PC-3 (cell line): ENCODE measurements around the gene FOXL1. TPM values are rescaled to one million over a fixed set of nuclear protein-coding genes. Genes with fewer than 3 reads are reported as not detected.

Experiments used
- ATAC-seq: fragments of 200-7000 bp; cut with Tn5 transposase; 2 replicates; pipeline ENCODE4 v1.9.1; 2020; ENCODE audit warnings: mild to moderate bottlenecking, moderate library complexity
- BruUV-seq: library from RNA; stranded (reverse); fragments of 400-500 nt; replicated peaks from 2 replicates; lab custom pipeline; 2021; lab: Mats Ljungman, UMichigan
- CTCF ChIA-PET: fragments of 300-600 bp; sonication (Branson Sonifier 250); formaldehyde crosslinking; loops from one replicate; lab custom pipeline; 2022; ENCODE audit warnings: antibody characterized with exemption; lab: Charles Lee
- POLR2A ChIA-PET: fragments of 300-600 bp; sonication (Branson Sonifier 250); formaldehyde crosslinking; loops from one replicate; lab custom pipeline; 2022; ENCODE audit warnings: antibody characterized with exemption; ENCODE audit not compliant: unreplicated experiment; lab: Charles Lee
- DNase-seq: peaks from one replicate; pipeline ENCODE4 v3.0.0-alpha.2; 2015
- H2AFZ ChIP-seq: fragments of 300-600 bp; sonication (generic); 2 replicates; pipeline ENCODE4 v1.6.0; 2016; ENCODE audit warnings: antibody characterized with exemption, low read length
- H3F3A ChIP-seq: fragments of 300-600 bp; sonication (generic); one replicate; pipeline ENCODE4 v1.6.0; 2017; ENCODE audit warnings: antibody characterized with exemption, low read length, control low read depth, mild to moderate bottlenecking; ENCODE audit not compliant: unreplicated experiment
- H3K27ac ChIP-seq: fragments of 300-600 bp; sonication (generic); 2 replicates; pipeline ENCODE4 v1.5.1; 2016; ENCODE audit warnings: mild to moderate bottlenecking, low read length
- H3K27me3 ChIP-seq: fragments of 300-600 bp; sonication (generic); 2 replicates; pipeline ENCODE4 v1.6.1; 2016; ENCODE audit warnings: low read length, mixed read lengths
- H3K36me3 ChIP-seq: fragments of 300-600 bp; sonication (generic); 2 replicates; pipeline ENCODE4 v1.6.1; 2016; ENCODE audit warnings: low read depth, mixed run types, low read length, mixed read lengths
- H3K4me1 ChIP-seq: fragments of 300-600 bp; sonication (generic); 2 replicates; pipeline ENCODE4 v1.5.1; 2016; ENCODE audit warnings: low read length; ENCODE audit not compliant: insufficient read depth
- H3K4me2 ChIP-seq: fragments of 300-600 bp; sonication (generic); 2 replicates; pipeline ENCODE4 v1.6.0; 2016; ENCODE audit warnings: low read length
- H3K4me3 ChIP-seq: fragments of 300-600 bp; sonication (generic); 2 replicates; pipeline ENCODE4 v1.5.1; 2016; ENCODE audit warnings: mild to moderate bottlenecking, low read length, mixed read lengths
- H3K79me2 ChIP-seq: fragments of 300-600 bp; sonication (generic); 2 replicates; pipeline ENCODE4 v1.6.1; 2017; ENCODE audit warnings: low read length, mixed read lengths
- H3K9ac ChIP-seq: fragments of 300-600 bp; sonication (generic); 2 replicates; pipeline ENCODE4 v1.6.0; 2016; ENCODE audit warnings: mild to moderate bottlenecking, low read length
- H3K9me2 ChIP-seq: fragments of 300-600 bp; sonication (generic); replicated peaks from 2 replicates; pipeline ENCODE4 v1.6.1; 2016; ENCODE audit warnings: mixed run types, low read length, mixed read lengths
- H3K9me3 ChIP-seq: fragments of 300-600 bp; sonication (generic); 2 replicates; pipeline ENCODE4 v1.6.1; 2016; ENCODE audit warnings: low read length, mixed read lengths
- H4K20me1 ChIP-seq: fragments of 300-600 bp; sonication (generic); 2 replicates; pipeline ENCODE4 v1.6.1; 2016; ENCODE audit warnings: low read length, mixed read lengths
- CTCF ChIP-seq: fragments of 300-600 bp; sonication (generic); conservative IDR thresholded peaks from 2 replicates; pipeline ENCODE4 v1.5.1; 2017; ENCODE audit warnings: antibody characterized with exemption, low read depth, mild to moderate bottlenecking, low read length
- EZH2 ChIP-seq: fragments of 300-600 bp; sonication (generic); IDR thresholded peaks from one replicate; pipeline ENCODE4 v1.6.1; 2017; ENCODE audit warnings: antibody characterized with exemption, mild to moderate bottlenecking, low read length; ENCODE audit not compliant: unreplicated experiment
- EZH2phosphoT487 ChIP-seq: fragments of 300-600 bp; sonication (generic); IDR thresholded peaks from 2 replicates; pipeline ENCODE4 v1.6.1; 2018; ENCODE audit warnings: mild to moderate bottlenecking, antibody characterized with exemption, low read length, borderline replicate concordance
- intact Hi-C: fragments of 100-400 bp; cut with micrococcal nuclease; formaldehyde crosslinking; loops from 2 replicates; pipeline ENCODE4 v1.9.0; 2023
- total RNA-seq: library from RNA; depleted of rRNA; stranded (reverse); fragments of >200 nt; gene quantifications from 2 replicates; pipeline ENCODE4 v1.2.3, GENCODE V29; 2014

FOXL1 gene
- total RNA-seq, 1 experiment from 2014 or later = 8.1 TPM

GRCh38 chr16:86591270-86591669 lies 12.9 kb downstream of the FOXL1 start:
- TF ChIP-seq EZH2phosphoT487 (no peak), CTCF (no peak), EZH2 (no peak)
- no TSS peak for BruUV-seq
- Histone ChIP-seq H3K4me2 (peak overlapping the region; percentile 18), H3K9me3 (no peaks in the 10 kb centered on the region), H3K79me2 (no peaks in the 10 kb centered on the region), H4K20me1 (no peaks in the 10 kb centered on the region), H3K9ac (peak overlapping the region; percentile 53), H3K27ac (peak overlapping the region; percentile 99), H3K4me3 (no peak overlapping the region), H3K4me1 (peaks cover 34% of the 10 kb centered on the region), H3K36me3 (no peaks in the 10 kb centered on the region), H2AFZ (no peak overlapping the region), H3K9me2 (no peaks in the 10 kb centered on the region), H3K27me3 (no peaks in the 10 kb centered on the region), H3F3A (no peaks in the 10 kb centered on the region)
- no peak for ATAC-seq
- POLR2A ChIA-PET = interaction anchor here (1.2 kb wide), 1 partner anchor 73 kb away, joined by 4 read pairs; no protein-coding TSS in a partner anchor
- intact Hi-C loops = loop anchor here (2.0 kb wide), 1 partner anchor 74 kb away; no protein-coding TSS in a partner anchor
- no peak for DNase-seq
- CTCF ChIA-PET = no interaction called here

GRCh38 chr16:86593913-86594620 lies 15.7 kb downstream of the FOXL1 start:
- DNase-seq (no peak), ATAC-seq (no peak)
- intact Hi-C loops = no loop called here
- H3K4me2 ChIP-seq = no peak overlapping the region
- CTCF ChIA-PET = no interaction called here
- no peak overlapping the region for H3K4me3 ChIP-seq
- H4K20me1 ChIP-seq = no peaks in the 10 kb centered on the region
- H3K79me2 ChIP-seq = no peaks in the 10 kb centered on the region
- no peaks in the 10 kb centered on the region for H3K27me3 ChIP-seq
- H3K4me1 ChIP-seq = peaks cover 26% of the 10 kb centered on the region
- peak overlapping the region; percentile 6; the same call in 1 of the 2 replicates for H3K9ac ChIP-seq
- no peak for TF ChIP-seq EZH2
- no peak for TF ChIP-seq EZH2phosphoT487
- no peak for TF ChIP-seq CTCF
- H3K27ac ChIP-seq = peak overlapping the region; percentile 48
- H3F3A ChIP-seq = no peaks in the 10 kb centered on the region
- H3K9me3 ChIP-seq = no peaks in the 10 kb centered on the region
- BruUV-seq = no TSS peak
- H3K36me3 ChIP-seq = no peaks in the 10 kb centered on the region
- POLR2A ChIA-PET = no interaction called here
- no peak overlapping the region for H2AFZ ChIP-seq
- H3K9me2 ChIP-seq = no peaks in the 10 kb centered on the region

- Histone ChIP-seq H3K4me1 (peaks cover 20% of the 10 kb centered on the region), H3K27me3 (no peaks in the 10 kb centered on the region), H2AFZ (no peak overlapping the region), H3K4me3 (no peak overlapping the region), H3K9me3 (no peaks in the 10 kb centered on the region), H3K4me2 (no peak overlapping the region), H3F3A (no peaks in the 10 kb centered on the region), H3K9ac (no peak overlapping the region), H3K9me2 (no peaks in the 10 kb centered on the region), H3K79me2 (no peaks in the 10 kb centered on the region), H4K20me1 (no peaks in the 10 kb centered on the region), H3K27ac (no peak overlapping the region), H3K36me3 (no peaks in the 10 kb centered on the region)
- ChIA-PET POLR2A (no interaction called here), CTCF (no interaction called here)
- BruUV-seq = no TSS peak
- ATAC-seq (no peak), DNase-seq (no peak)
- intact Hi-C loops = no loop called here
- TF ChIP-seq EZH2phosphoT487 = no peak
- TF ChIP-seq EZH2 = no peak
- no peak for TF ChIP-seq CTCF
These were observed 16.4 kb downstream of the FOXL1 start for GRCh38 chr16:86594721-86595120.
